CD4-positive, alpha-beta T cell treated with Interleukin-6 for 4 hours (primary cell): ENCODE measurements around the gene CPTP.

ENCODE experiments used
- DNase-seq: peaks from one replicate; pipeline ENCODE4 v3.0.0-alpha.2; 2020; ENCODE audit warnings: mixed read lengths

The CPTP gene

GRCh38 chr1:1370771-1371300 lies 46.2 kb downstream of the CPTP start:
- no peak for DNase-seq

DNA sequence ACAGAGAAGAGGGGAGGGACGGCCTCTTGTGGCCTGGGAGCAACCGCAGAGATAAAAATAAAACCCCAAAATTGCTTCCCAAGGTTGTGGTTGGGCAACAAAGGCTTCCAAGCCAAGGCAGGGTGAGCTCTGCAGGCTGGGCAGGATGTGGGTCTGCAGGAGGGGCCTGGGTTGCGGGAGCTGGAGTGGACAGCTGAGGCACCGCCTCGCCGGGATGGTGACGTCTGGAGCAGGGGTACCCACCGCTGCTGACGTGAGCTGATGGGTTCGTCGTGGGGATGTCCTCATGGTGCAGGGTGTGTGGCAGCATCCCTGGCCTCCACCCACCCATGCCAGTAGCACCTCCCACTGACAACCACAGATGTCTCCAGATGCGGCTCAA lies 46.8 kb downstream of the CPTP start:
- DNase-seq: peak; percentile 42

GRCh38 chr1:1371746-1372711 lies 47.4 kb downstream of the CPTP start:
- peak; percentile 80 for DNase-seq

- no peak for DNase-seq
Observed at GRCh38 chr1:1373051-1373814, 48.6 kb downstream of the CPTP start.

GRCh38 chr1:1373815-1374588 lies 49.4 kb downstream of the CPTP start:
- no peak for DNase-seq

DNA sequence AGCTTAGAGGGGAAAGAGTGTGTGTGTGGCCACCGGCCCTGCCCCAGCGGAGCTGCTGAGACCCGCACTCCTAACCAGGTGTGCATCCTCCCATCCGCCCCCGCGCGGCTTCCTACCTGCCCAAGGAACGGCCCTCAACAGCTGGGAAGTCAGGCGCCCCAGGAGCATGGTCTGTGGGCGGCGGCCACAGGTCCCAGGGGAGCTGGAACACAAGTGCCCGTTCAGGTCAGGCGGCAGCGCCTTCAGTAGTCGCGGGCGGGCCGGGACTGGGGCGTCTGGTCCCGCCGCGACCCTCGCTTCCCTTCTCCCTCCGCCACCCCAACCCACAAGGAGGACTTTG lies 50.0 kb downstream of the CPTP start:
- DNase-seq: peak; percentile 15

GRCh38 chr1:1374929-1375662 lies 50.5 kb downstream of the CPTP start, which contains the start of gene AURKAIP1:
TSS of gene AURKAIP1 (minus strand) at chr1:1375207. CDS start at chr1:1374756, 451 bp downstream.
- peak; percentile 96 for DNase-seq

- DNase-seq: no peak
Observed at GRCh38 chr1:1376551-1377226, 52.1 kb downstream of the CPTP start.

- DNase-seq: no peak
Observed at GRCh38 chr1:1377540-1378205, 53.1 kb downstream of the CPTP start.
